ENCODE results near the gene SPATA6.

SPATA6 gene

DNA sequence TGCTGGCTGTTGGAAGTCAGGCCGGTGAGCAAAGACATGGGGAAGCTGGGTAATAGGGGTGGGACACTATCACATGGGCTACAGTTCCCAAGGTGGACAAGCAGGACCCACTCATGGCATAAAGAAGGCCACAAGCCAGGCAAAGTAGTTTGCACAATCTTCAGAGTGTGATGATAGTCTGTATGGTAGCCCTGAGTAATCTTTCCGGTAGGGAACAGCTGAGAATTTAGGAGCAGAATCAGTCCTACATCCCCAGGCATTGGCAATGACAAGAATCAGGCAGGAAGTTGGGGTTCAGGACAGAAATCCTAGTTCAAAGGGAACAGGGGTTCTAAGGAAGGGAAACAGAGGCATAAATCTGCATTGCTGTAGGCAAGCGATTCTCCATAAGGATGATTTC is 23.9 kb upstream of the SPATA6 start:
- DNase-seq (ENCODE audit: extremely low read depth, low read depth): no peak
- TF ChIP-seq, protein P1, sequence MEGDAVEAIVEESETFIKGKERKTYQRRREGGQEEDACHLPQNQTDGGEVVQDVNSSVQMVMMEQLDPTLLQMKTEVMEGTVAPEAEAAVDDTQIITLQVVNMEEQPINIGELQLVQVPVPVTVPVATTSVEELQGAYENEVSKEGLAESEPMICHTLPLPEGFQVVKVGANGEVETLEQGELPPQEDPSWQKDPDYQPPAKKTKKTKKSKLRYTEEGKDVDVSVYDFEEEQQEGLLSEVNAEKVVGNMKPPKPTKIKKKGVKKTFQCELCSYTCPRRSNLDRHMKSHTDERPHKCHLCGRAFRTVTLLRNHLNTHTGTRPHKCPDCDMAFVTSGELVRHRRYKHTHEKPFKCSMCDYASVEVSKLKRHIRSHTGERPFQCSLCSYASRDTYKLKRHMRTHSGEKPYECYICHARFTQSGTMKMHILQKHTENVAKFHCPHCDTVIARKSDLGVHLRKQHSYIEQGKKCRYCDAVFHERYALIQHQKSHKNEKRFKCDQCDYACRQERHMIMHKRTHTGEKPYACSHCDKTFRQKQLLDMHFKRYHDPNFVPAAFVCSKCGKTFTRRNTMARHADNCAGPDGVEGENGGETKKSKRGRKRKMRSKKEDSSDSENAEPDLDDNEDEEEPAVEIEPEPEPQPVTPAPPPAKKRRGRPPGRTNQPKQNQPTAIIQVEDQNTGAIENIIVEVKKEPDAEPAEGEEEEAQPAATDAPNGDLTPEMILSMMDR (IDR thresholded peaks at IDR 0.05; ENCODE audit: low read depth, low read length, missing control alignments): no peak

DNA sequence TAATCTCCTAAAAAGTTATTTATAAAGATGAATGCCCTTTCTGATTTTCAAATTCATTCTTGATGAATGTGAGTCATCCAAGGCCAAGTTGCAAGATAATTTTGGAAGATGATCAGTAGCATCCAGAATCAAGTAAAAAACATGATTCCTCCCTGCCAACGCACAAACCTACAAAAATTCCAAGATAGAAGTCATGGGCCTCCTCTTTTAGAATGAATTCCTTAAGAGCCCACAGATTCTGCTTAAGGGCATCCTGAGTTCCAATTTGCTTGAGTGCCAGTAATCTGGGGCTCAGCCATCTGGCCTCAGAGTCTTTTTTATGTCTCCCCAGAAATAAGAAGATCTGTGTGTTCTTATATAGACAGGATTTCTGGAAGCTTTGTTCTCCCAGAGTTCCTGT is 23.2 kb upstream of the SPATA6 start:
- DNase-seq (ENCODE audit: extremely low read depth, low read depth): no peak
- TF ChIP-seq, protein P1 (IDR thresholded peaks at IDR 0.05; ENCODE audit: low read depth, low read length, missing control alignments): no peak
- no peak overlapping the region for H3K4me3 ChIP-seq (replicated peaks; ENCODE audit: low read depth, low read length)

More for the DNA sequence above, 23.9 kb upstream of the SPATA6 start:
- H3K4me3 ChIP-seq (replicated peaks; ENCODE audit: low read depth, low read length): no peak overlapping the region

DNA sequence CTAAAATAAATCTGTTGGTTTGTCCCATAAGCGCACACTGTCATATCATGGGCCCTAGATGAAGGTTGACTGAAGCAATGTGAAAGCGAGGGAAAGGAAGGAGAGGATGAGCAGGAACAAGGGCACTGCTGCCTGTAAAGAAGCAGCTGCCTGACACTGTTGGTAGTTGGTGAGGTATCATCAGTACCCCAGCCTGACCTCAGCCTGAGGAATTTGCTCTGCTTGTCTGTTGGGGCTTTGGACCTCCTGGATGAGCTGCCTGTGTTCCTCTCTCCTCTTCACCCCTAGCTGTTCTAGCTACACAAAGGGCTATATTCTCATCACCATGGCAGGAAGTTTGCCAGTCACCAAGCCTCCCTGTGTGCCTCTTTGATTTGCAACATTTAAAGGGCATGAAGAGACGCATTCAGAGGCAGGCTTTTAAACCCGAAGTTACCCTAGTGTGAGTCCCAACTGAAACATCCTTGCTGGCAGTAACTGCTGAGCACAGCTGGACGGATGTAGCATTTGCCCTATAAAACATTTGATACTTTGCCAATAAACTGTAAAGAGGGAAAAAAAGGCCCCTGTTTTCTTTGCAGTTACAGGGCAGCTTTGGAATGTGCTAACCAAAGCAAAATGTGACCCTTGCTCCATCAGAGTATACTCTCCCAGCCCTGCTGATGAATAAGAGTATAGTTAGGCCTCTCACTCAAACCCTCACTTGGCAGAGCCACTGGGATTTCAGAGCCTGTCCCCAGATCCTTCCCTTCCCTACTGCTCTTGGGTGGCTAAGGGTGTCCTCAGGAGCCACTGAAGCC is 22.2 kb upstream of the SPATA6 start:
- DNase-seq (ENCODE audit: extremely low read depth, low read depth): peak; percentile 72
- H3K4me3 ChIP-seq (replicated peaks; ENCODE audit: low read depth, low read length): no peak overlapping the region
- TF ChIP-seq, protein P1 (IDR thresholded peaks at IDR 0.05; ENCODE audit: low read depth, low read length, missing control alignments): no peak

DNA sequence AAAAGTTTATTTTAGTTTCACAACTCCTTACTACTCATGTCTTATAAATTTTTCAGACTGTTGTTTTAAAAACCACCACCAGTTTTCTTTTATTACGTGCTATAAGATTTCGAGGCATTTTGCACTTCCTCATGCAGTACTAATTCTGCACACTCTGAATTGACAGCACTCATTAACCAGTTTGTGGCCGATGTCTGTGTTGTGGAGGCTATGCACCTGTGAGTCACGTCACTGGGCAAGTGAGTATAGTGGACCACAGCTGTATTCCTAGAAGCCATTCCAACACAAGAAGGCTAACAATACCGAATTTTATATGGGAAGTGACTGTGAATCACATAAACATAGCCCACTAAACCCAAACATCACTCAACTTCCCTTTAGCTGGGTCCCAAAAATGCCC is 21.0 kb upstream of the SPATA6 start:
- TF ChIP-seq, protein P1 (IDR thresholded peaks at IDR 0.05; ENCODE audit: low read depth, low read length, missing control alignments): no peak
- no peak for DNase-seq (ENCODE audit: extremely low read depth, low read depth)
- no peak overlapping the region for H3K4me3 ChIP-seq (replicated peaks; ENCODE audit: low read depth, low read length)

DNA sequence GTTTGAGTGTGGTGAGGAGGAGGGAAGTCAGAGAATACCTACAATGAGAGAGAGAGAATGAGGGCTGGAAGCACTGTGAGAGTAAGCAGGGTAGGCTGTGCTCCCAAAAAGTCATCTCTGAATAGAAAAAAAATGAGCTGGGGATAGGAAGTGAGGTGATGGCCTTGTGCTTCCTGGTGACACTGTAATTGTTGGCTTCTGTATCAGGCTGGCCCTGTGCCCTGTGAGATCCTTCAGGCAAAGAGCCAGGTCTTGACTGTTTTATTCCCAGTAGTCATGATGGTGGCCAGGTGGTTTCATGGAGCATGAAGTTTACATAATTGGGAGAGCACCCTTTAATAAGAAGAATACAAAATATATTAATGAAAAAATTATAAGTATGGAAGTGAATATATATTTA is 20.4 kb upstream of the SPATA6 start:
- H3K4me3 ChIP-seq (replicated peaks; ENCODE audit: low read depth, low read length): no peak overlapping the region
- no peak for DNase-seq (ENCODE audit: extremely low read depth, low read depth)
- TF ChIP-seq, protein P1 (IDR thresholded peaks at IDR 0.05; ENCODE audit: low read depth, low read length, missing control alignments): no peak

DNA sequence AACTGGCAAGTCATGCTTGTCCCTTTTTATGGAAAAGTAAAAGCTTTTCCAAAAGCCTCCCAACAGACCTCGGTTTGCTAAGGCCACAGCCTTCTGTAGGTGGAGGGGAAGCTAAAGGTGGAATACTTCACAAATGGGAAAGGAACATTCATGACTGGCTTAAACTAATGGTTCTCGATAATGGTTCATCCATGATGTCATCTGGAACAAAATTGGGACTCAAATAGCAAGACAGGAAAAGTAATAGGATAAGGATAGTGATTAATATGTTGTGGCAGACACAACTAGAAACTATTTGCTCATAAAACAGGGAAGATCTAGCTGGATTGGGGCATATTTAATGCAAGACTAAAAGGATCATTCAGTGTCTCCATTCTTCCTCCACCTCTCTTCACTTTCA is 16.7 kb upstream of the SPATA6 start:
- H3K4me3 ChIP-seq (replicated peaks; ENCODE audit: low read depth, low read length): no peak overlapping the region
- TF ChIP-seq, protein P1 (IDR thresholded peaks at IDR 0.05; ENCODE audit: low read depth, low read length, missing control alignments): no peak
- no peak for DNase-seq (ENCODE audit: extremely low read depth, low read depth)
